Upper lobe of right lung (tissue), 1 donor: ENCODE data around the gene TANC1. TPM values are rescaled to one million over a fixed set of nuclear protein-coding genes. Genes with fewer than 3 reads are reported as not detected.

Source experiments
- ATAC-seq: fragments of 200-7000 bp; cut with Tn5 transposase; one replicate; pipeline ENCODE4 v1.9.1; 2020; ENCODE audit warnings: mild to moderate bottlenecking, moderate library complexity
- DNase-seq: peaks from one replicate; pipeline ENCODE4 v3.0.0-alpha.2; 2020
- H3K27ac ChIP-seq: fragments of 200-600 bp; one replicate; pipeline ENCODE4 v1.8.0; 2022
- H3K27me3 ChIP-seq: fragments of 200-600 bp; one replicate; pipeline ENCODE4 v1.8.0; 2022; ENCODE audit warnings: mild to moderate bottlenecking
- H3K36me3 ChIP-seq: fragments of 200-600 bp; one replicate; pipeline ENCODE4 v1.8.0; 2022
- H3K4me1 ChIP-seq: fragments of 200-600 bp; one replicate; pipeline ENCODE4 v1.8.0; 2022
- H3K4me3 ChIP-seq: fragments of 200-600 bp; one replicate; pipeline ENCODE4 v1.8.0; 2022; ENCODE audit warnings: mild to moderate bottlenecking
- H3K9me3 ChIP-seq: fragments of 200-600 bp; one replicate; pipeline ENCODE4 v1.8.0; 2022
- intact Hi-C: fragments of 100-400 bp; cut with DNase I; formaldehyde crosslinking; loops from one replicate; pipeline ENCODE4 v1.11.0; 2022
- long read RNA-seq: library from polyadenylated mRNA; unstranded; transcript quantifications from one replicate; pipeline ENCODE4 v2.0.0, GENCODE V29; 2021
- total RNA-seq: library from RNA; stranded (reverse); fragmentation: NEBNext Ultra II Directional; extraction: Animal tissue kit (Norgen Biotek cat#: 25700); gene quantifications from one replicate; pipeline ENCODE4 v1.2.1, GENCODE V29; 2021
- TF ChIP-seq, protein P1 (sequence below): fragments of 200-600 bp; IDR thresholded peaks from one replicate; pipeline ENCODE4 v1.8.0; 2022; ENCODE audit warnings: antibody characterized with exemption
- donor health status: DM: no; HTN: yes; CAD: no; lungs with severe emphysema.

Gene TANC1
- 60.4 TPM for total RNA-seq
- long read RNA-seq, full-length matches to known transcripts = 9 of 99 reads
- long read RNA-seq, partial matches to known transcripts = 46 of 99 reads
- long read RNA-seq, other reads (novel, unspliced or antisense) = 44 of 99 reads

DNA sequence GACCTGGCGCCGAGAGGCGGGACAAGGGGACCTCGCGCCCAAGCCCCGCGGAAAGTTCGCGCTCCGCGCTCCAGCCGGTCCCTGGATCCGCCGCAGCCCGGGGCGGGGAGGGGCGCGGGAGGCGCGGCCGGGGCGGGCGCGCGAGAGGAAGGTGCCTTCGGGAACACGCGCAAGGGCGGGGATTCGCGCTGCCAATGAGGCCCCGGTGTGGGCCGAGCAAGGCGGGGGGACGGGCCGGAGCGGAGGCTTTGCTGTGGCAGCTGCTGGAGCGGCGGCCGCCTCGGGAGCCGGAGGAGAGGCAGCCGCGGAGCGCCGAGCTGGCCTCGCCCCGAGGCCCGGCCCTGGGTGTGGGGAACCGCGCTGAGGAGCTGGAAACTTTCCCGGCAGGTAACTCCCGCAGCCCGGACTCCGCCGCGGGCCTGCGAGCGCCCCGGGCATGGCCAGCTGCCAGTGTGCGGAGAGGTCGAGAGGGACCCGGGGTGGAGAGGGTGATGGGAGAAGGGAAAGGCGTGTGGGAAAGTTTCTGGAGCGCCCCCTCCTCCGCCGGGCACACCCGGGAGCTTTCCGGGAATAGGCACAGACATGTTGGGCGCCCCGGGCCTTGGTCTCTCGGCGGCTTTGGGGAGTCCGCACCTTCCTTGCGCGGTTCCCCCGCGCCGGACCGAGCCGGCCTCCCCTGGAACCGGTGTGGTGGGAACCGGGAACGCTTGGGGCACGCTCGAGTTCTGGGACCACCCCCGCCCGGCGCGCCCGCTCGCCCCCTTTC lies at the start of gene TANC1:
Gene TANC1, plus strand, starts transcription at position 245 of the 766 bp plus-strand sequence. CDS start 97,271 bp downstream, outside the sequence.
- TF ChIP-seq, protein P1, sequence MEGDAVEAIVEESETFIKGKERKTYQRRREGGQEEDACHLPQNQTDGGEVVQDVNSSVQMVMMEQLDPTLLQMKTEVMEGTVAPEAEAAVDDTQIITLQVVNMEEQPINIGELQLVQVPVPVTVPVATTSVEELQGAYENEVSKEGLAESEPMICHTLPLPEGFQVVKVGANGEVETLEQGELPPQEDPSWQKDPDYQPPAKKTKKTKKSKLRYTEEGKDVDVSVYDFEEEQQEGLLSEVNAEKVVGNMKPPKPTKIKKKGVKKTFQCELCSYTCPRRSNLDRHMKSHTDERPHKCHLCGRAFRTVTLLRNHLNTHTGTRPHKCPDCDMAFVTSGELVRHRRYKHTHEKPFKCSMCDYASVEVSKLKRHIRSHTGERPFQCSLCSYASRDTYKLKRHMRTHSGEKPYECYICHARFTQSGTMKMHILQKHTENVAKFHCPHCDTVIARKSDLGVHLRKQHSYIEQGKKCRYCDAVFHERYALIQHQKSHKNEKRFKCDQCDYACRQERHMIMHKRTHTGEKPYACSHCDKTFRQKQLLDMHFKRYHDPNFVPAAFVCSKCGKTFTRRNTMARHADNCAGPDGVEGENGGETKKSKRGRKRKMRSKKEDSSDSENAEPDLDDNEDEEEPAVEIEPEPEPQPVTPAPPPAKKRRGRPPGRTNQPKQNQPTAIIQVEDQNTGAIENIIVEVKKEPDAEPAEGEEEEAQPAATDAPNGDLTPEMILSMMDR = no peak

DNA sequence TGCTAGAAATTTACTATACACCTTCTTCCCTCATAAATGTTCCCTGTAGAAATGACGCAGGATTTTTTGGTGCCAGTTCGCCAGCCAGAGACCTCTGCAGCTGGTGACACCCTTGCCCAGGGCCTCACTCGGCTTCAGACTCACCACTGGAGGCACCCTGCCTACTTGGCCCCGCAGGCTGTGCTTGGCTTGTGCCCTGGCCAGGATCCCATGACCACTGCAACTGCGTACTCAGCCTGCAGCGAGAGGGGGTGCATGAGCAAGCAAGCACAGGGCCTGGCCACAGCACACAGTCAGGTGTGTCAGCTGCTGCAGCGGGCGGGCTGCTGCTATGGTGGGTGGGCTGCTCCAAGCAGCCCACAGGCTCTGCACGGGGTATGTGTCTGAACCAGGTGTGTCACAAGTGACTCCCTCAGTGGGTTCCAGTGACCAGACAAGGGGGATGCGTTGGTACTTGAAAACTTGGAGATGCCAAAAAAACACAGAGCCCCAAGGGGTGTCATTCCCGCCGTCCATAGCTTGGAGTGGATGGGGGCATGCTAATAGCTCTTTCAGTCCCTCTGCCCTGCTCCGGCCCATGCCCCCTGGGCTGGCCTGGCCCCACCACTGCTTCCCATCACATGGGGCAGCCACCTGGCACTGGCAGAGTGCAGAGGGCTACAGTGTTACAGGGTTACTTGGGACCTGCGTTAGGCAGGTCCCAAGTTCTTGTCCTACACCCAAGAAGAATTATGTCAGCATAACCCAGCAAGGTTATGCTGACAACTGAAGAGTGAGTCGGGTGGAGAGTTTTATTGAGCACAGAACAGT lies 46.6 kb upstream of the TANC1 start:
- Histone ChIP-seq H3K36me3 (no peaks in the 10 kb centered on the region), H3K9me3 (no peaks in the 10 kb centered on the region), H3K27me3 (no peaks in the 10 kb centered on the region), H3K4me3 (no peak overlapping the region), H3K27ac (no peak overlapping the region), H3K4me1 (no peaks in the 10 kb centered on the region)
- TF ChIP-seq, protein P1 = no peak
- ATAC-seq (peak; percentile 16), DNase-seq (no peak)
- intact Hi-C loops = no loop called here

More for the DNA sequence above, at the start of gene TANC1:
- Histone ChIP-seq H3K36me3 (no peaks in the 10 kb centered on the region), H3K27ac (peak within 1 kb of the TSS; percentile 89), H3K27me3 (no peaks in the 10 kb centered on the region), H3K9me3 (no peaks in the 10 kb centered on the region), H3K4me1 (peaks cover 31% of the 10 kb centered on the region), H3K4me3 (peak within 1 kb of the TSS; percentile 77)
- intact Hi-C loops = no loop called here
- DNase-seq = peak; percentile 97
- ATAC-seq = peak; percentile 97

DNA sequence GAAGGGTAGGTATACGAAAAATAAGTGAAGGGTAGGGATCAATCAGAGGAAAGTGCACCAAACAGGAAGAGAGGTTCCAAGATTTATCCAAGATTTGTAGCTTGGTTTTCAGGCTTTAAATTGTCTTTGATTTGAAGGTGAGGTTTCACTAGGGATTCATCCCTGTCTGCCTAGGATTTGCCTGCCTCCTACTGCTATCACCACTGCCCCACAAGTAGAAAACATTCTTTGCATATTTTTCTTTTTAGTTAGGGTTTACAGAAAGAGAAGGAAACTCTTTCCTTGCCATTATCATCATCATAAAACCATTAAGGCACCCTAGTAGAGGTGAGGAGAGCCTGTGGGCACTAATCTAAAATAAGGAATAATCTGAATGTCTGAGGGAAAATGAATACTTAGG lies 45.8 kb upstream of the TANC1 start:
- H3K4me1 ChIP-seq = no peaks in the 10 kb centered on the region
- H3K9me3 ChIP-seq = no peaks in the 10 kb centered on the region
- H3K27me3 ChIP-seq = no peaks in the 10 kb centered on the region
- no peak overlapping the region for H3K27ac ChIP-seq
- intact Hi-C loops = no loop called here
- DNase-seq (no peak), ATAC-seq (no peak)
- no peak overlapping the region for H3K4me3 ChIP-seq
- TF ChIP-seq, protein P1 = no peak
- no peaks in the 10 kb centered on the region for H3K36me3 ChIP-seq

DNA sequence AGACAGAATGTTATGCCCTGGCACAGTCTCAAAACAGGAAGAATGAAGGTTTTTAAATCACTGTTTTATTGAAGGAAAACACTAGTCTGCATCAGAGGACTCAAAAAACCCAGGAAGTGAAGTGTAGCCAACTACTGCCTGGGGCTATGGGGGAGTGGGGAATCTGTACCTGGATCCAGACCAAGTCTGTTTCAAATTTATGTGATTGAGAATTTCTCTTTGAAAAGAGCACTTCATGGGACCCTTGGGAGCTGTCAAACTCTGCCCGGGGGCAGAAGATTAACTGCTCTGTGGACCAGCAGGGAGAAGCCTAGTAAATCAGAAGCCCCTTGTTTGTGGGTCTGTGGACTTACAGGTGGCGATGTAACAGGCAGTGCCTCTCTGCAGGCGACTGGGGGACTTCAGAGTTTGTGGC lies 45.3 kb upstream of the TANC1 start:
- no peaks in the 10 kb centered on the region for H3K36me3 ChIP-seq
- H3K9me3 ChIP-seq = no peaks in the 10 kb centered on the region
- intact Hi-C loops = no loop called here
- no peak overlapping the region for H3K27ac ChIP-seq
- no peak for DNase-seq
- no peaks in the 10 kb centered on the region for H3K4me1 ChIP-seq
- no peak overlapping the region for H3K4me3 ChIP-seq
- ATAC-seq = no peak
- H3K27me3 ChIP-seq = no peaks in the 10 kb centered on the region
- TF ChIP-seq, protein P1 = no peak

DNA sequence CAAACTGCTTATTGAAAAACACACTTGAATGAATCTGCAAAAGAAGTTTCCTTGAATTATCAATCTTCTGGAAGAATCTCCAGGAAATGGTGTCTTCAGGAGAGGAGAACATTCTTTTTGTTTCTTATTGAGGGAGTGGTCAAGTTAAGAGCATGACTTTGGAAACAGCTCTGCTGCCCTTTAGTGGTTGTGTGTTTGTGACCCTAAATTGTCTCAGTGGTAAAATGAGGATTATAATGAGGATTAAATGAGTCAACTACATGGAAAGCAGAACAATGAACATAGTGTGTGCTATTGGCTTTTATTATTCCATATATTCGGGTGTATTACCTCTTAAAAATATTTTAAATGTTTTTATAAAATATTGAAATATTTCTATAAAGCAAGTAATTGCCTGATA lies 44.8 kb upstream of the TANC1 start:
- Histone ChIP-seq H3K4me3 (no peak overlapping the region), H3K36me3 (no peaks in the 10 kb centered on the region), H3K9me3 (no peaks in the 10 kb centered on the region), H3K27me3 (no peaks in the 10 kb centered on the region), H3K27ac (no peak overlapping the region), H3K4me1 (no peaks in the 10 kb centered on the region)
- ATAC-seq = no peak
- TF ChIP-seq, protein P1 = no peak
- intact Hi-C loops = no loop called here
- DNase-seq = no peak
